HG03095 (cell line): ENCODE data around the gene ZMYND19.
"Not testable (repeated sequence)": the region's sequence is repeated elsewhere in the genome, so short reads cannot be mapped to it uniquely, and the experiment has no call there.

Experiments
- ATAC-seq: cut with Tn5 transposase; IDR thresholded peaks from one replicate; pipeline ENCODE4 v1.9.1; 2021; ENCODE audit warnings: moderate library complexity; ENCODE audit not compliant: unreplicated experiment

The ZMYND19 gene

GRCh38 chr9:137590469-137591383 lies at the start of gene ZMYND19:
ZMYND19 (minus strand) TSS chr9:137590512; CDS start chr9:137590263, 249 bp downstream.
- peak; percentile 78 for ATAC-seq

GRCh38 chr9:137639303-137640051 lies 49.2 kb upstream of the ZMYND19 start:
- ATAC-seq = no peak

- ATAC-seq = no peak
Measured at GRCh38 chr9:137638680-137639079, 48.4 kb upstream of the ZMYND19 start.

- no peak for ATAC-seq
Measured at GRCh38 chr9:137634016-137634415, 43.7 kb upstream of the ZMYND19 start.

GRCh38 chr9:137632230-137633161 lies 42.2 kb upstream of the ZMYND19 start:
- no peak for ATAC-seq

- no peak for ATAC-seq
Measured at GRCh38 chr9:137631345-137632229, 41.3 kb upstream of the ZMYND19 start.

- no peak for ATAC-seq
Measured at GRCh38 chr9:137630679-137631078, 40.4 kb upstream of the ZMYND19 start.

GRCh38 chr9:137630126-137630525 lies 39.8 kb upstream of the ZMYND19 start:
- no peak for ATAC-seq

- ATAC-seq = not testable (repeated sequence)
Measured at GRCh38 chr9:137627406-137627805, 37.1 kb upstream of the ZMYND19 start.

GRCh38 chr9:137626464-137626863 lies 36.2 kb upstream of the ZMYND19 start:
- ATAC-seq = no peak

- not testable (repeated sequence) for ATAC-seq
Measured at GRCh38 chr9:137622211-137622610, 31.9 kb upstream of the ZMYND19 start.

GRCh38 chr9:137621131-137621757 lies 30.9 kb upstream of the ZMYND19 start:
- ATAC-seq = no peak

- no peak for ATAC-seq
Measured at GRCh38 chr9:137620581-137620980, 30.3 kb upstream of the ZMYND19 start.

GRCh38 chr9:137620048-137620405 lies 29.7 kb upstream of the ZMYND19 start:
- ATAC-seq = no peak

GRCh38 chr9:137619240-137620047 lies 29.1 kb upstream of the ZMYND19 start:
- ATAC-seq = peak; percentile 10

- ATAC-seq = peak; percentile 46
Measured at GRCh38 chr9:137618105-137619067, 28.1 kb upstream of the ZMYND19 start, which contains the start of gene EHMT1. EHMT1 (plus strand) TSS chr9:137619005; CDS start chr9:137619029, 24 bp downstream.

GRCh38 chr9:137615387-137615871 lies 25.1 kb upstream of the ZMYND19 start:
- no peak for ATAC-seq
